Endothelial cell of hepatic sinusoid (primary cell): Measurements from ENCODE around the gene SMIM22.
"Not testable (repeated sequence)": the region's sequence is repeated elsewhere in the genome, so short reads cannot be mapped to it uniquely, and the experiment has no call there.

ENCODE experiments used
- in situ Hi-C: cut with HindIII; loops from 2 replicates; pipeline ENCODE4 v1.10.0; 2017; ENCODE audit warnings: low sequenced_read_pairs

Gene SMIM22

DNA sequence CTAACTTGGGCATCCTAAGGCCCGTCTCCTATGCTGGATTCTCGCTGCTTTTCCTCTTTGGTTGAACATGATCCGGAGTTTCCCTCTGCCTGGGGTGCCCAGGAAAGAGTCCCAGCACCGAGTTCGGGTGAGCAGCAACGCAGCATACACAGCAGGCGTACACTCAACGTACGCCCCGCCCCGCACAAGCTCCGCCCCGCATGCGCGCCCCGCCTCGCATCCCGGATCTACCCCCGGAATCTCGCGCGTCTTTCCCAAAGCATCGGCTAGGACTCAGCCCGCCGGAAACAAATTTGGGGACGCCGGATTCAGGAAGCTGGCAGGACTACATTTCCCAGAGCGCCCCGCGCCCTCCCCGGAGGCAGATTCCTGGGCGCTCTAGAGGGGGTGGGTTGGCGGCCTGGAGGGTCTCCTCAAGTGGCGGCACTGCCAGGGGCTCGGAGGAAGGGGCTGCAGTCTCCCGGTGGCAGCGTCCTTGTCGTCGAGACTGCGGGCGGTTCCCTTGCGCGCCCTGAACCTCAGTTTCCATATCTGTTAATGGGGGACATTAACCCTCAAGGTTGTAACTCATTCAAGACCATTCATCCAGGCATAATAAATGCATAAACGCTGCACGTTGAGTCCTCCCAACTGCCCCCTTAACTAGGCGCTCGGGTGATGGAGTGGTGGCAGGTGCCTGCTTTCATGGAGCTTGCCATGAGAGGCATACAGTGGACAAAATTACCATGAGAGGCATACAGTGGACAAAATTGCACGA is 26.4 kb upstream of the SMIM22 start:
- in situ Hi-C loops, result loop anchor here (5.0 kb wide), 1 partner anchor 64 kb away; no protein-coding TSS in a partner anchor

DNA sequence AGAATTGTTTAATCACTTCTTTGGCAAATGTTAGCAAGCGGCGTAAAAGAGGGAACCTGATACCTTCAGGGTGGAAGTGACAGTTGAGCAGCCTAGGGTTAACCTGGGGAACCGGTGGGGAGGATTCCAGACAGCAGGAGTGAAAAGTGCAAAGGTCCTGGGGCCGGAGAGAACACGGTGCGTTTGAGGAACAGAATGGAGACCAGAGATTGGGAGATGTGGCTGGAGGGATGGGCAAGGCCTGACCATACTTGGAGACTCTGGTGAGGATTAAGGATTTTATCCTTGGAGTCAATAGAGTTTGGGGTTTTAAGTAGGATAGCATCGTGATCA is 25.9 kb upstream of the SMIM22 start:
- in situ Hi-C loops, result loop anchor here (5.0 kb wide), 1 partner anchor 63 kb away; no protein-coding TSS in a partner anchor

- in situ Hi-C loops, result no loop called here
Measured at GRCh38 chr16:4771646-4772045, 23.5 kb upstream of the SMIM22 start.

DNA sequence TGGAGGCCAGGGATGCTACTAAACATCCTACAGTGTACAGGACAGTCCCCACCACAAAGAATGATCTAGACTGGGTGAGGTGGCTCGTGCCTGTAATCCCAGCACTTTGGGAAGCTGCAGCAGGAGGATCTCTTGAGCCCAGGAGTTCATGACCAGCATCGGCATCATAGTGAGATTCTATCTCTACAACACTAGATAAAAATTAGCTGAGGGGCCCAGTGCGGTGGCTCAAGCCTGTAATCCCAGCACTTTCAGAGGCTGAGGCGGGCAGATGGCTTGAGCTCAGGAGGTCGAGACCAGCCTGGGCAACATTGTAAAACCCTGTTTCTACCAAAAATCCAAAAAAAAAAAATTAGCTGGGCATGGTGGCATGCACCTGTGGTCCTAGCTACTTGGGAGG is 22.8 kb upstream of the SMIM22 start:
- in situ Hi-C loops, result no loop called here

GRCh38 chr16:4775005-4775404 is 20.2 kb upstream of the SMIM22 start:
- in situ Hi-C loops, result no loop called here

GRCh38 chr16:4776141-4776705 is 18.9 kb upstream of the SMIM22 start:
- in situ Hi-C loops, result no loop called here

DNA sequence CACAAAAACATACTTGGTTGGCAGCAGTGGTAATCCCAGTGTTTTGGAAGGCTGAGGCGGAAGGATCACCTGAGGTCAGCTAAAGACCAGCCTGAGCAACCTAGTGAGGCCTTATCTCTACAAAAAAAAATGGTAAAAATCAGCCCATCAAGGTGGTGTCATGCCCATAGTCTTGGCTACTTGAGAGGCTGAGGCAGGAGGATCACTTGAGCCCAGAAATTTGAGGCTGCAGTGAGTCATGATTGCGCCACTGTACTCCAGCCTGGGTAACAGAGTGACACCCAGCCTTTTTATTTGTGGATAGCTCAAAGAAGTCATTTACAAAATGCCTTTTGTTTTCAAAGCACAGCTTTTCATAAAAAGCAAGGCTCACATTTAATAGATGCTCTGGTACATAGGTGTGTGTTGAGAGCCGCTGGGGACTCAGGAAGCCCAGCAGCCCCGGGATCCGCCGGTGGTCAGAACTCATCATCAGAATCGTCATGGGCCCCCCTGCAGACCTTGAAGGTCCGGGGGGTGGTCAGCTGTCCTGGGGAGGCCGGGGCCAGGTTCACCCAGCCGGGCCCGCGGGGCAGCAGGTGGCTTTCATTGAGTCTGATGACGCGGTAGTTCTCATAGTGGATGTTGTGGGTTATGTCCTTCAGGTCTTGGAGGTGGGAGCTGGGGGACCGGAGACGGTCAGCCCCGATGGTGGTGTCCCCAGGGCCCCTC is 17.7 kb upstream of the SMIM22 start:
- in situ Hi-C loops, result no loop called here

DNA sequence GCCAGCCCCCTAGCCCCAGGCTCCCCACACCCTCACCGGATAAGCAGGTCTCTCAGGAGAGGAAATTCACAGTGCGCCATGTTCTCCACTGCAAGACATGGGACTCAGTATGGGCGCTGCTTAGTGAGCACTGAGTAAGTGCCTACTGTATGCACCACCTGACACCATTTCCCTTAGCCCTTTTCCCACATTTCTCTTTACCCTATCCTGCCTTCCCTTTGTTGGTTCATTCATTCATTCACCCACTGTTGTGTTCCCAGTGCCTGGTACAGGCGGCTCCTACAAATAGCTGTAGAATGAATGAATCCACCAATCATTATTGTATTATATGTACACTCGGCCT is 17.1 kb upstream of the SMIM22 start:
- in situ Hi-C loops, result no loop called here

GRCh38 chr16:4780235-4780634 is 14.9 kb upstream of the SMIM22 start:
- in situ Hi-C loops, result no loop called here

DNA sequence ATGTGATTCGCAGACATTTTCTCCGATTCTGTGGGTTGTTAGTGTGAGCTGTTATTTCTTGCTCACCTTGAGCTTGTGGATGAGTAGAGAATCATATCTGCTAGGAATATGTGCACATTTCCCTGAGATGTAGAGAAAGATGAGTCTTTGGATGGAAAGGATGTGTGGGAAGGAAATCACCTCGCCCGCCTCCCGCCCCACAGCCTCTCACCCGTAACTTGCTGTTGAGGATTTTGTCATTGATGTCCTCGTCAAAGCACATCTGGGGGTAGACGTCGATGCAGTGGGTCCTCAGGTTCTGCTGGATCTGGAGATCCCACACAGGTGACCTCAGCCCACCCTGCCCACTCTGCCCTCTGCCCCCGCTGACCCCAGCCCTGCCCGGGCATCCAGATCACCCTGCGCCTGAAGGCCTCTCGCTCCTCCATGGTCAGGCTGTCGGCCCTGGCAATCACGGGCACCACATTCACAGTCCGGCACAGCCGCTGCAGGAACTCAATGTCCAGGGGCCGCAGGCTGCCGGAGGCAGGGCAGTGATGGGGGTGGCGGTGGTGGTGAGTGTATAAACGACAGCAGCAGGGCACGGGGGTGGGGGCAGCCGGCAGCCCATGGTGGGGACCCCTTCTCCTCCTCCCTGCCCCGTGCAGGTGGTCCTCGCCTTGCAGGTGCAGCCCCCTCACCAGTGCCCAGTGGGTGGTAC is 11.8 kb upstream of the SMIM22 start:
- in situ Hi-C loops, result no loop called here

DNA sequence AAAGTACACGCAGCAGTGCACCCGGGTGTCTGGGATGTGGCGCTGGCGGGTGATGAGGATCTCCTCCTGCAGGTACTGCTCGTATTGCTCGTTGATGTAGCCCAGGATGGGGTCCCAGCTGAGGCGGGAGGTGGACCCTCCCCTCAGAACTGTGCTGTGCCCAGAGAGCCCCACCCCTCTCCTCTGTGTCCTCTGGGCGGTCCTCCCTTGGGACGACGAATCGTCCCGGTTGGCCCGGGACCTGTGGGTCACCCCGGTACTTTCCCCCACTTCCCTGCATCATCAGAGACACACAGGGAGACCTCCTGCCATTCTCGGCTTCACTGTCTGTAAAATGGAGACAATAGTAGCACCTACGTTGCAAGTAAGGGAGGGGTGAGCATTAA is 11.2 kb upstream of the SMIM22 start:
- in situ Hi-C loops, result no loop called here

GRCh38 chr16:4784444-4784987 is 10.7 kb upstream of the SMIM22 start:
- in situ Hi-C loops, result not testable (repeated sequence)

- in situ Hi-C loops, result no loop called here
Measured at GRCh38 chr16:4785758-4786433, 9.3 kb upstream of the SMIM22 start.

DNA sequence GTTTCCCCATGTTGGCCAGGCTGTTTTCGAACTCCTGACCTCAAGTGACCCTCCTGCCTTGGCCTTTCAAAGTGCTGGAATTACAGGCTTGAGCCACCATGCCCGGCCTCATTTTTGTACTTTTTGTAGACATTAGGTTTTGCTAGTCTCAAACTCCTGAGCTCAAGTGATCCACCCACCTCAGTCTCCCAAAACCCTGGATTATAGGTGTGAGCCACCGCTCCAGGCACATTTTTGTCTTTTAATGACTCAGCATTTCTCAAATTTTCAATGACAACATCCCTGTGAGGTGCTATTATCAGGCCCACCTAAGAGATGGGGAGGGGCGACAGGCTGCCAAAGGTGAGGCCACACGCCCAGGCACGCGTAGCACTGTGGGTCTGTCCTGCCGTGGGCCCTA is 8.1 kb upstream of the SMIM22 start:
- in situ Hi-C loops, result no loop called here

DNA sequence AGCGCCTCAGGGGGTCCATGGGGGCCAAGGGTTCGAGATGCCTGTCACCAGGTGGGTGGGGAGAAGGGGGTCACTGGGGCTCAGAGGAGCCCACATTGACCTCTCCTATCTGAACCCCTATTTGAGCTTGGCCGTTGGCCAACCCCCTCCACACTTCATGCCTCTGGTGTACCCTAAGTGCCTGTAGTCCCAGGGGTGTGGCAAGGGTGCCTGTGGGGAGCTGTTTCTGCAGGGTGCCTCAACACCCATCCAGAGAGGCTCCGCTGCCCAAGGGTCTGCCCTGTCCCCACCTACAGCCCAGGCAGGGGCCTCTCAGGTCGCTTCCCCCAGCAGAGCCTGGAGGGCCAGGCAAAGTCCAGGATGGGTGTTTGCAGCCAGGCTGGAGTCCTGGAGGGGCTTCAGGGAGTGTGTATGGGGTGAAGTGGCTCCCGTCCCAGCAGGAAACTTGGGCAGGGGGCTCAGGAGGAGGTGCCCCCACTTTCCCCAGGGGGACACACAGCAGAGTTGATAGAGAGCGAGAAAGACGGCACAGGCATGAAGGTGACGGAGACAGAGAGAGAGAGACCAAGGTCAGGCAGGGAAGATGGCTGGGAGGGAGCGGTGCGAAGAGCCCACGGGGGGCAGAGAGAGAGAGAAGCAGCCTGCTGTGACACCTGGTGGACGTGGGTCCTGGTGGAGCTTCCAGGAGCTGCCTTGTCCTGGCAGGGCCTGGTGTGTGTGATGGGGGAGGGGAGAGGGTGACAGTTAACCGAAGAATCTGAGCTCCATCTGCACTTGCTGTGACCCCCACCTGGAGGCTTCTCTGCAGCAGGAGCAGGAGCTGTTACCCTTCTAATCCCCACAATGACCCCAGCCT is 7.3 kb upstream of the SMIM22 start, which contains the start of gene SEPTIN12:
Gene SEPTIN12, minus strand, starts transcription at position 719 of the 856 bp plus-strand sequence. Its CDS starts 700 bp downstream, at position 19.
- in situ Hi-C loops, result no loop called here

DNA sequence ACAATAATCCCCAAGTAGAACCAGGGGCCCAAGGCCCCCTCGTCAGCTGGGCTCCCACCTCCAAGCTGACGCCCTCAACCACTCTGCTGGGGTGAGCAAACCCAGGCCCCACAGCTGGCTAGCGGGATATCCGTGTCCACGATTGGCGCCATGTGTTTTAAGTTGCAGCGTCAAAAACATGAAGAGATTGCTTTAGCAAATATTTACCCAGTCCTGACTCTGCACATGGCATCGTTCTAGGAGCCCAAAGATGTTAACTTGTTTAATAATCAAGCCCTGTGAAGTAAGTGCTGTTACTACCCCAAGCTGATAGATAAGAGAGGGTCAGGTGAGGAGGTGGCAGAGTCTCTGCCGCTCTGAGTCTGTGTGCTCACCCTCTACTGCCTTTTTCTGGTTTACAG is 6.7 kb upstream of the SMIM22 start:
- in situ Hi-C loops, result no loop called here

DNA sequence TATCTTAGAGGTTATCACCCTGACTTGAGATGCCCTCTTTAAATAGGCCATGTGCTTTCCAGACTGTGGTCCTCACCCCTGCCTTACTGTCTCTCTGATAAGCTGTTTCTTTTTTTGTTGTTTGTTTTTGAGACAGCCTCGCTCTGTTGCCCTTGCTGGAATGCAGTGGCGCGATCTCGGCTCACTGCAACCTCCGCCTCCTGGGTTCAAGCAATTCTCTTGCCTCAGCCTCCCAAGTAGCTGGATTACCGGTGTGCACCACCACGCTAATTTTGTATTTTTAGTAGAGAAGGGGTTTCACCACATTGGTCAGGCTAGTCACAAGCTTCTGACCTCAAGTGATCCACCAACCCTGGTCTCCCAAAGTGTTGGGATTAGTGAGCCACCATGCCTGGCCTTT is 6.3 kb upstream of the SMIM22 start:
- in situ Hi-C loops, result no loop called here

- in situ Hi-C loops, result no loop called here
Measured at GRCh38 chr16:4790261-4790660, 4.9 kb upstream of the SMIM22 start.

GRCh38 chr16:4790871-4791270 is 4.3 kb upstream of the SMIM22 start:
- in situ Hi-C loops, result no loop called here
